Bronchial epithelial cell (primary cell): Measurements from ENCODE around the gene SURF2. TPM values are rescaled to one million over a fixed set of nuclear protein-coding genes. Genes with fewer than 3 reads are reported as not detected.
A peak's percentile ranks its signal among the peaks of the same experiment; 100 is the strongest.

Source experiments
- DNase-seq: peaks from one replicate; pipeline ENCODE4 v3.0.0-alpha.2; 2010; ENCODE audit warnings: low read depth
- FAIRE-seq: peaks from 2 replicates; lab custom pipeline; 2011; peaks lifted over from hg19 to GRCh38; lab: Jason Lieb, UNC
- H3K27me3 ChIP-seq: 2 replicates; pipeline ENCODE4 v1.5.1; 2011; ENCODE audit warnings: low read length; ENCODE audit not compliant: control insufficient read depth, insufficient read depth
- H3K36me3 ChIP-seq: 2 replicates; pipeline ENCODE4 v1.5.1; 2011; ENCODE audit warnings: low read length; ENCODE audit not compliant: control insufficient read depth, insufficient read depth
- H3K4me3 ChIP-seq: 2 replicates; pipeline ENCODE4 v1.5.1; 2011; ENCODE audit warnings: mild to moderate bottlenecking, low read depth, low read length, control low read depth
- CTCF ChIP-seq: IDR thresholded peaks from 2 replicates; pipeline ENCODE4 v1.5.1; 2011; ENCODE audit warnings: mild to moderate bottlenecking, moderate library complexity, low read length, control low read depth, inconsistent platforms; ENCODE audit not compliant: insufficient read depth, severe bottlenecking
- total RNA-seq: library from RNA; depleted of rRNA; stranded (reverse); fragments of >200 nt; gene quantifications from 2 replicates; pipeline ENCODE4 v1.2.1, GENCODE V29; 2014

SURF2 gene
- total RNA-seq, 1 donor from 2014 or later = 46.6 TPM

DNA sequence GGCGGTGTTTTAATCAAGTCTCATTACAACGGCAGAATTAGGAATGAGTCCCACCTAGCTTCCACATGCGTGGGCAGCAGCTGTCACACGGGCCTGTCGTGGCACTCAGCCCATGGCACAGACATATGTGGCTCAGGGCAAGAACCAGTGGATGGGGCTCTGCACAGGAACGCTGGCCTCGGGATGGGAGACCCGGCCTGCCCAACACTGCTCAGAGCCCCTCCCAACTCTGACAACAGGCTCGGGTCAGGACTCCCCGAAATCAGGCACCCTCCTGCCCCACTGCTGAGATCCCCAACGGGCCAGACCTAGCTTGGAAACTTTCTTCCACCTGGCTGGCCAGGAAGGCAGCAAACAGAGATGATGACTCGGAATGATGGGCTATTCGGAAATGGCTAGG, 15.4 kb upstream of the SURF2 start:
- DNase-seq = no peak
- TF ChIP-seq CTCF = no peak
- FAIRE-seq = no peak
- H3K36me3 ChIP-seq = peaks cover 40% of the 10 kb centered on the region
- no peaks in the 10 kb centered on the region for H3K27me3 ChIP-seq
- no peak overlapping the region for H3K4me3 ChIP-seq

- TF ChIP-seq CTCF = no peak
- Histone ChIP-seq H3K4me3 (no peak overlapping the region), H3K36me3 (peaks cover 40% of the 10 kb centered on the region), H3K27me3 (no peaks in the 10 kb centered on the region)
- no peak for DNase-seq
- FAIRE-seq = no peak
Observed at GRCh38 chr9:133341369-133342068, 14.8 kb upstream of the SURF2 start.

DNA sequence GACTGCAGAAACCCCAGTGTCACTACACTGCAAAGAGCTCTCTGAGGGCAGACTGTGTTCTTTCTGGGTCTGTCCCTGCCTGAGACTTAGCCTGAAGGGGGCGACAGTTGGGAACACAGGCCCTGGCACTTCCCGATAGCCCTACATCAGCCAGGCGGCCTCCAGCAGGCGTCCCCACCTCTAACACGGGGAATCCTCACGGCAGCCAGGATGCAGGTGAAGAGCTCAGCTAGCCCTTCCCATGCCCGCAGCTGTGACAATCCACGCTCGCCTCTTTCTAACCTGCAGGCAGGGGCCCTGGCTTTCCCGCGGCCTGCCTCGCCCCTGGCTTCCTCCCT, 14.3 kb upstream of the SURF2 start:
- FAIRE-seq (no peak), DNase-seq (no peak)
- TF ChIP-seq CTCF = peak; percentile 38
- no peak overlapping the region for H3K4me3 ChIP-seq
- no peaks in the 10 kb centered on the region for H3K27me3 ChIP-seq
- H3K36me3 ChIP-seq = peaks cover 40% of the 10 kb centered on the region

- TF ChIP-seq CTCF = peak; percentile 10
- no peak overlapping the region for H3K4me3 ChIP-seq
- DNase-seq = no peak
- no peak for FAIRE-seq
- H3K36me3 ChIP-seq = peaks cover 40% of the 10 kb centered on the region
- no peaks in the 10 kb centered on the region for H3K27me3 ChIP-seq
Observed at GRCh38 chr9:133342570-133342969, 13.8 kb upstream of the SURF2 start.

DNA sequence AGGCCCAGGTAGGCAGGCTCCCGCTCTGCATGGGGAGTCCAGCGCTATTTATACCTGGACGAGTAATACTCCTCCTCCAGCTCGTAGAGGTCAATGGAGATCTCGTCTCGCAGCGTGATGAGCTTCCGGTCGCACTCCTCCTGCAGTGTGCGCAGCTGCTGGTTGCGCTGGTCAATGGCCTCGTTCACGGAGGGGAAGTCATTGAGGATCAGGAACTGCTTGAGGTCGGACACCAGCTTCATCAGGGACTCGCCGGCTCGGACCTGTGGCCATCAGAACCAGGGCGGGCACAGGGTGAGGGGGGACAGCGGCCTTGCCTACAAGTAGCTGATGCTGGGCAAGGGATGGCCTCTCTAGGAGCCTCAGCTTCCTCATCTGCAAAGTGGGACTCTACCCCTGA, 12.3 kb upstream of the SURF2 start:
- Histone ChIP-seq H3K27me3 (no peaks in the 10 kb centered on the region), H3K36me3 (peaks cover 42% of the 10 kb centered on the region), H3K4me3 (no peak overlapping the region)
- no peak for TF ChIP-seq CTCF
- FAIRE-seq (peak; percentile 36), DNase-seq (no peak)

DNA sequence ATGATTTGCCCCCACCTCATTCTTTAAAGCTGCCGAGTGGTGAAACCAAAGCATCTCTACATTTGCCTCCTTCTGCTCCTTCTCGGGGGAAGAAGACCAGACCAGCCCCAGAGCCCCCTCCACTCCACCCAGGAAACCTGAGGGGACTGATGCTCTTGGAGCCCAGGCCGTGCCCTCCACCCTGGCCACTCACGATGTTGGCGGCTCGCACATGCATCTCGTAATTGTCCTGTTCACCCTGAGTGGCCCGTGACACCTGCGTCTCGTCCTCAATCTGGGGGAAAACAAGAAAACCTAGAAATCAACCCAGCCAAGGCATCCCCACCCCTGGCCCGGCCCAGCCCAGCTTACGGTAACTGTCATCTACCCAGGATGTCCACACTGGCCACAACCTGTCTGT, 11.4 kb upstream of the SURF2 start:
- Histone ChIP-seq H3K36me3 (peaks cover 45% of the 10 kb centered on the region), H3K4me3 (no peak overlapping the region), H3K27me3 (no peaks in the 10 kb centered on the region)
- no peak for TF ChIP-seq CTCF
- FAIRE-seq (no peak), DNase-seq (no peak)
